GM23338 (cell line): ENCODE results near the gene SLC44A4. TPM values are rescaled to one million over a fixed set of nuclear protein-coding genes. Genes with fewer than 3 reads are reported as not detected.

ENCODE experiments used
- ATAC-seq: fragments of 200-7000 bp; cut with Tn5 transposase; 3 replicates; pipeline ENCODE4 v1.9.1; 2020
- DNase-seq: peaks from one replicate; pipeline ENCODE4 v3.0.0-alpha.2; 2015; ENCODE audit warnings: low spot score
- H2AFZ ChIP-seq: fragments of 200-600 bp; sonication (generic); 2 replicates; pipeline ENCODE4 v1.8.0; 2016; ENCODE audit warnings: antibody characterized with exemption, mild to moderate bottlenecking, moderate library complexity
- H3F3A ChIP-seq: fragments of 200-600 bp; sonication (generic); replicated peaks from 2 replicates; pipeline ENCODE4 v1.8.0; 2017; ENCODE audit warnings: antibody characterized with exemption, mixed run types, low read depth
- H3K27ac ChIP-seq: fragments of 200-600 bp; sonication (generic); 2 replicates; pipeline ENCODE4 v1.6.1; 2016; ENCODE audit warnings: low read depth
- H3K27me3 ChIP-seq: fragments of 200-600 bp; sonication (generic); 2 replicates; pipeline ENCODE4 v1.8.0; 2016; ENCODE audit warnings: mild to moderate bottlenecking, mixed run types, moderate library complexity; ENCODE audit not compliant: insufficient read depth
- H3K36me3 ChIP-seq: fragments of 200-600 bp; sonication (generic); 2 replicates; pipeline ENCODE4 v1.8.0; 2016; ENCODE audit warnings: mild to moderate bottlenecking; ENCODE audit not compliant: insufficient read depth
- H3K4me1 ChIP-seq: fragments of 200-600 bp; sonication (generic); 2 replicates; pipeline ENCODE4 v1.8.0; 2016; ENCODE audit warnings: mild to moderate bottlenecking, moderate library complexity; ENCODE audit not compliant: insufficient read depth
- H3K4me2 ChIP-seq: fragments of 200-600 bp; sonication (generic); 2 replicates; pipeline ENCODE4 v1.7.1; 2017; ENCODE audit warnings: mixed run types
- H3K4me3 ChIP-seq: fragments of 200-600 bp; sonication (generic); 2 replicates; pipeline ENCODE4 v1.6.1; 2016; ENCODE audit warnings: mixed run types
- H3K79me2 ChIP-seq: fragments of 200-600 bp; sonication (generic); replicated peaks from 2 replicates; pipeline ENCODE4 v1.8.0; 2017; ENCODE audit warnings: mild to moderate bottlenecking; ENCODE audit not compliant: insufficient read depth
- H3K9me2 ChIP-seq: fragments of 200-600 bp; sonication (generic); 2 replicates; pipeline ENCODE4 v1.8.0; 2017; ENCODE audit not compliant: insufficient read depth
- H4K20me1 ChIP-seq: fragments of 200-600 bp; sonication (generic); replicated peaks from 2 replicates; pipeline ENCODE4 v1.8.0; 2017; ENCODE audit warnings: mild to moderate bottlenecking; ENCODE audit not compliant: insufficient read depth
- H3K27ac Mint-ChIP-seq: 2 replicates; pipeline ENCODE4 v1.8.0; 2020; ENCODE audit warnings: inconsistent platforms, mild to moderate bottlenecking, moderate library complexity, mixed read lengths
- H3K27me3 Mint-ChIP-seq: 3 replicates; pipeline ENCODE4 v1.8.0; 2022; ENCODE audit warnings: low read depth, mild to moderate bottlenecking, moderate library complexity, mixed read lengths, inconsistent platforms; ENCODE audit not compliant: insufficient read depth, poor library complexity
- H3K36me3 Mint-ChIP-seq: 3 replicates; pipeline ENCODE4 v1.8.0; 2021; ENCODE audit warnings: low read depth, mild to moderate bottlenecking, inconsistent platforms, moderate library complexity, mixed read lengths
- H3K4me1 Mint-ChIP-seq: 3 replicates; pipeline ENCODE4 v1.8.0; 2020; ENCODE audit warnings: mild to moderate bottlenecking, inconsistent platforms, mixed read lengths
- H3K4me3 Mint-ChIP-seq: 3 replicates; pipeline ENCODE4 v1.8.0; 2021; ENCODE audit warnings: moderate library complexity, mild to moderate bottlenecking, inconsistent platforms, mixed read lengths
- H3K9me3 Mint-ChIP-seq: 3 replicates; pipeline ENCODE4 v1.8.0; 2020; ENCODE audit warnings: moderate library complexity, mild to moderate bottlenecking, inconsistent platforms, mixed read lengths
- CREB1 ChIP-seq: fragments of 250-450 bp; sonication (Bioruptor Pico); IDR thresholded peaks from 2 replicates; pipeline ENCODE4 v1.5.0; 2020; ENCODE audit warnings: low read depth, mild to moderate bottlenecking, moderate library complexity
- EZH2 ChIP-seq: fragments of 200-600 bp; sonication (generic); IDR thresholded peaks from one replicate; pipeline ENCODE4 v1.8.0; 2017; ENCODE audit warnings: antibody characterized with exemption, mild to moderate bottlenecking, low read depth; ENCODE audit not compliant: unreplicated experiment
- JUNB ChIP-seq: IDR thresholded peaks from one replicate; pipeline ENCODE4 v1.6.1; 2016; ENCODE audit warnings: antibody characterized with exemption; ENCODE audit not compliant: unreplicated experiment
- NANOG ChIP-seq: IDR thresholded peaks from 2 replicates; pipeline ENCODE4 v1.6.1; 2016; ENCODE audit warnings: antibody characterized with exemption, borderline replicate concordance
- POLR2AphosphoS5 ChIP-seq: IDR thresholded peaks from 2 replicates; pipeline ENCODE4 v1.6.1; 2016; ENCODE audit warnings: antibody characterized with exemption, low read depth
- REST ChIP-seq: IDR thresholded peaks from one replicate; pipeline ENCODE4 v1.6.1; 2018; ENCODE audit warnings: antibody characterized with exemption; ENCODE audit not compliant: unreplicated experiment
- ZNF114 ChIP-seq: fragments of 250-450 bp; sonication (Bioruptor Pico); IDR thresholded peaks from 2 replicates; pipeline ENCODE4 v1.5.0; 2020; ENCODE audit warnings: mild to moderate bottlenecking, moderate library complexity
- polyA plus RNA-seq: library from polyadenylated mRNA; unstranded; fragments of >200 nt; fragmentation: Nextera tagmentation; extraction: Ambion mirVana; gene quantifications from 2 replicates; pipeline ENCODE4 v1.2.1, GENCODE V29; 2016
- total RNA-seq: library from RNA; depleted of rRNA; stranded (reverse); fragments of >200 nt; shearing (Covaris generic); gene quantifications from 2 replicates; pipeline ENCODE4 v1.2.3, GENCODE V29; 2014

Gene SLC44A4
- total and polyA plus RNA-seq, 2 experiments from 2014 or later, result 1.1 to 3.7 TPM

- H3K36me3 Mint-ChIP-seq, result peaks cover 4% of the 10 kb centered on the region
- H3K4me1 ChIP-seq, result 0 out of 2 replicates have a peak, but pooled peaks cover 3% of the 10 kb centered on the region
- H3K9me2 ChIP-seq, result no peaks in the 10 kb centered on the region
- H3K27me3 ChIP-seq, result no peaks in the 10 kb centered on the region
- ATAC-seq (no peak), DNase-seq (no peak)
- peaks cover 3% of the 10 kb centered on the region for H3K9me3 Mint-ChIP-seq
- H2AFZ ChIP-seq, result no peak overlapping the region
- H3K79me2 ChIP-seq, result no peaks in the 10 kb centered on the region
- H3K4me2 ChIP-seq, result no peak overlapping the region
- no peaks in the 10 kb centered on the region for H3K36me3 ChIP-seq
- peaks cover 6% of the 10 kb centered on the region for H3K27me3 Mint-ChIP-seq
- H3K27ac Mint-ChIP-seq, result no peak overlapping the region
- no peak overlapping the region for H3K4me3 ChIP-seq
- no peaks in the 10 kb centered on the region for H3K4me1 Mint-ChIP-seq
- H3K4me3 Mint-ChIP-seq, result no peak overlapping the region
- TF ChIP-seq POLR2AphosphoS5 (no peak), ZNF114 (CRISPR knock-in tag) (no peak)
- H4K20me1 ChIP-seq, result no peaks in the 10 kb centered on the region
- H3K27ac ChIP-seq, result no peak overlapping the region
- H3F3A ChIP-seq, result peaks cover 4% of the 10 kb centered on the region; the same call in 1 of the 2 replicates
Observed at GRCh38 chr6:31847276-31847978, 31.4 kb downstream of the SLC44A4 start.

GRCh38 chr6:31844507-31844906, 34.3 kb downstream of the SLC44A4 start:
- DNase-seq, result no peak
- H3K4me3 Mint-ChIP-seq, result no peak overlapping the region
- H3K27ac Mint-ChIP-seq, result no peak overlapping the region
- no peaks in the 10 kb centered on the region for H3K4me1 ChIP-seq
- TF ChIP-seq JUNB (no peak), REST (no peak), CREB1 (CRISPR knock-in tag) (no peak), EZH2 (no peak), NANOG (no peak)
- peaks cover 5% of the 10 kb centered on the region; the same call in 1 of the 2 replicates for H4K20me1 ChIP-seq
- no peaks in the 10 kb centered on the region for H3K9me2 ChIP-seq
- ATAC-seq, result no peak
- peaks cover 12% of the 10 kb centered on the region for H3K36me3 ChIP-seq
- no peak overlapping the region for H3K27ac ChIP-seq
- peaks cover 21% of the 10 kb centered on the region for H3K36me3 Mint-ChIP-seq
- H3K4me1 Mint-ChIP-seq, result 0 out of 3 replicates have a peak, but pooled peaks cover under 1% of the 10 kb centered on the region
- H3K4me2 ChIP-seq, result no peak overlapping the region
- H3K27me3 ChIP-seq, result no peaks in the 10 kb centered on the region
- peaks cover 28% of the 10 kb centered on the region for H3F3A ChIP-seq
- no peaks in the 10 kb centered on the region; the same call in 2 of the 3 replicates for H3K9me3 Mint-ChIP-seq
- H2AFZ ChIP-seq, result no peak overlapping the region
- H3K4me3 ChIP-seq, result no peak overlapping the region
- H3K27me3 Mint-ChIP-seq, result peaks cover 8% of the 10 kb centered on the region
- H3K79me2 ChIP-seq, result no peaks in the 10 kb centered on the region
